IPS-NIHi11 (cell line): ENCODE results near the gene HDAC7.
"Not testable (repeated sequence)": the region's sequence is repeated elsewhere in the genome, so short reads cannot be mapped to it uniquely, and the experiment has no call there.

Experiments
- DNase-seq: peaks from one replicate; pipeline ENCODE4 v3.0.0; 2012; ENCODE audit warnings: mixed read lengths, low spot score

HDAC7 gene

DNA sequence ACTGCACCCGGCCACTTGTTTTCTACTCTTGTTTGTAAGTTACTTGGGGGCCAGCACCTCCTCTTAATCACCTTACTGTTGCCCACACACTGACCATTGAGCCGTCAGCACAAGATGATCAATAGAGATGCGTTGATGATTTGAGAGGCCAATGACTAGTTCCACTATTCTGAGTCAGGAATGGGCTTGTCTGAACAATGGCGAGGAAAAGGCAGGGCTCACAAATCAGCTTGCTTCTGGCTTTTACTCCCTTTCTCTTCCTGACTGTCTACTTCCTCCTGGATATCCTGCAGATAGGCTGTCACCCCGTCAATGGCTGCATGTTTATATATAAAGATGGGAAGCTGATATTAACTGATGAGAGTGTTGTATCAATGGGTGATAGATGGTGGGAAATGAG is 29.1 kb upstream of the HDAC7 start:
- no peak for DNase-seq

DNA sequence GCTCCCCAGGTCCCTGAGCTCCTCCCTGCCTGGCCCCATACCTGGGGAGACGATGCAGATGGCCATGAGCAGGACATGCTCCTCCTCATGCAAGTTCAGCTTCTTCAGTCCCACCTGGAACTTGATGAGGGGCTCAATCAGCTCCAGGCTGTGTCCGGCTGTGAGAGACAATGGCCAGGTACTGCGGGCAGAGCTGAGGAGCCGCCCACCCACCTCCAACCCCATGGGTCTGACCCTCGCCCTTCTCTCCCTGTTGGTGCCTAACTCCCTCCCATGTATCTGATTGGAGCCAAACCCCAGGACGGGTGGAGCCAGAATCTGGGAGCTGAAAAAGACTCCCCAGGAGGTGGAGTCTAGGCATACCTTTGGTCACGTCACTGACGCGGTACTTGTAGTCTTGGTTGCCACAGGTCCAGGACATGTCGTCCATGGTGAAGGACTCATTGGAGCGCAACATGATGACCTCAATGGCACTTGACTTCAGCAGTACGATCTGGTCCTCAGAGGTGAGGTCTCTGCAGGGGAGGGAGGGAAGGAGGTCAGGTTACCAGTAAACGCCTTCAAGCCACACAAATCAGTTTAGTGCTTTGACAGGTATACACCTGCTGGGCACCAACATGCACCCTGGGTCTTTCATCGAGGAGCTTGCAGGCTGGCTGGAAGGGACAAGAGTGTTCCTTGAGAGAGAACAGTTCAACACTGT is 26.7 kb upstream of the HDAC7 start:
- peak; percentile 70 for DNase-seq

DNA sequence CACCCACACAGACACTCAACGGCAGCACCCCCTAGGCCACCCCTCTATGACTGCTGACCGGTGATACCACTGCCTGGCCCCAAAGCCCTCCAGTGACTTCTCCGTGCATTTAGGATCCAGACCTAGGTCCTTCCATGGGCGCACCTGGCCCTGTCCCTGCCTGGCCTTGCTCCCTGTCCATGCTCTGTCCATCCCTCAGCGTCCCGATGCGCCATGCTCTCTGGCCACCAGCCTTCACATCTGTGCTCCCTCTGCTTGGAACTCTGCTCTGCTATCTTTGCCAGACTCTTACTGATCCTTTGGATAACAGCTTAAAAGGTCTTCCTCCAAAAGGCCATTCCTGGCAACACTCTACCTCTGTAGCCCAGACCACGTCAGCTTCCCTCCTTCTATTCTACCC is 25.4 kb upstream of the HDAC7 start:
- DNase-seq: no peak

DNA sequence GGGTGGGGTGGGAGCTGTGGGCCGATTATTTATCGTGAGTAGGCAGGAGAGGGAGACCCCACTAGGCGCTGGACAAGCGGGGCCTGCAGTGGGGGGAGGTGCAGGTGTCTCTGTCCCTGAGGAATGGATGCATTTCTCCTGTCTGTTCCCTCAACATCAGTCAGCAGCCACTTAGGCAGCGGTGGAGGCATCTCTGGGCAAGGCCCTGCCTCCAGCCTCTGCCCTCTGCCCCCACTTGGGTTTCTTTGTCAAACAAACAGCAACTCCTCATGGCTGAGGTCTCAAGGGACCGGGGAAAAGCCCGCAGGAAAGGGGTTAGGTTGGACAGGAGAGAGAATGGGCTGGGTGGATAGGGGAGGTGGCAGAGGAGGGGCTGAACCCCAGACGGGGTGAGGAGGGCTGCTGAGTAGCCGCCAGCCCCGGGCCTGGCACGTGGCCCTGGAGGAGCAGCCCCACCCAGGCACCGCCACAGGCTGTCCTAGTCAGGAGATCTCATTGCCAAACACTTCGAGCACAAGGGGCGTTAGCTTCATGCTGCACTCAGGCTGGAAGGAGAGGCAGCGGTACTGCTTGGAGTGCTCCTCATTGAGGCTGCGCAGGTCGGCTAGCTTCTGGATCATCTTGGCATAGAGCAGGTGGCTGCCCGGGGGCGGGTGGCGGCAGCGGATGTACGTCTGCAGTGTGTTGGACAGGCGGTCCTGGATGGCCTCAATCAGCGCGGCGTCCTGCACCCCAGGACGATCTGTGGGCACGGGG is 24.7 kb upstream of the HDAC7 start:
- no peak for DNase-seq

DNA sequence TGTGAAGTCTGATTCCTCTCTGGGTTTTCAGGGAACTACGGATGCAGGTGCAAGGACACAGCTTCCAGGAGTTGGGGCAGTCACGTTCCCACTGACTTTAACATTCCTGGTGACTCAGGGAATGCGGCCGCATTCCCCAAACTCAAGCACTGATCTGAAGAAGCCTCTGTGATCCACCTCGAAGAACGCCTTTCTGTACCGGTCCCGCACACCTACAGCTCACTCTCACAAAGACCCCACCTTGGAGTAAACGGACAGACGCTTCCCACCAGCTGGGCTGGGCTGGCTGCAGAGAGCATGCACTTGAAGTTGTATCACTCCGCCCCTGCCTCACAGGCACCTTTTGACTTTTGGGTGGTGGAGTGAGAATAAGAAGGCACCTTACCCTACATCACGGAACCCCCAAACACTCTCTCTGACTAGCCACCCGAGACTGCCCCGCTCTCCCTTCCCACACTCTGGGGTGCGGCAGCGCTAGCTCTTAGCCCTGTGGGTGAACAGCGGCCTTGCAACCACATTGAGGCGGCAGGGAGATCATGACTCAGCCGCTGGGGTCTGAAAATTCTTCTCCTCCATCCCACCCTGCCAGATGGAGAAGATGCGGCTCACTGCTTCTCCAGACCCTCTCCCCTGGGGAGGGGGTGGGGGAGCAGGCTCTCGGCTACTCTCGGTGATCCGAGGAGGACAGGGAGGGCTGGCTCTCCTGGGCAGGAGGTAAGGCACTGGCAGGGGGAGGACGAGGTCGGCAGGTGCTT is 23.7 kb upstream of the HDAC7 start:
- no peak for DNase-seq

DNA sequence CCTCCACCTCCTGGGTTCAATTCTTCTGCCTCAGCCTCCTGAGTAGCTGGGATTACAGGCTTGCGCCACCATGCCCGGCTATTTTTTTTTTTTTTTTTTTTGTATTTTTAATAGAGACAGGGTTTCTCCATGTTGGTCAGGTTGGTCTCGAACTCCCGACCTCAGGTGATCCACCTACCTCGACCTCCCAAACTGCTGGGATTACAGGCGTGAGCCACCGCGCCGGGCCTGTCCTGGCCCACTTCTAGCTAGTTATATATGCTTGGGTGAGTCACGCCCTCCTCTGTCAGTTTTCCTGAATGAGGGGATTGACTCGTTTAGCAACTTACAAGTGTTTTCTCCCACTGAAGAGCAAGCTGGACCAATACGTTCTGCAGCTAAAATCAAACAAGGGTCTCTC is 22.8 kb upstream of the HDAC7 start:
- not testable (repeated sequence) for DNase-seq

DNA sequence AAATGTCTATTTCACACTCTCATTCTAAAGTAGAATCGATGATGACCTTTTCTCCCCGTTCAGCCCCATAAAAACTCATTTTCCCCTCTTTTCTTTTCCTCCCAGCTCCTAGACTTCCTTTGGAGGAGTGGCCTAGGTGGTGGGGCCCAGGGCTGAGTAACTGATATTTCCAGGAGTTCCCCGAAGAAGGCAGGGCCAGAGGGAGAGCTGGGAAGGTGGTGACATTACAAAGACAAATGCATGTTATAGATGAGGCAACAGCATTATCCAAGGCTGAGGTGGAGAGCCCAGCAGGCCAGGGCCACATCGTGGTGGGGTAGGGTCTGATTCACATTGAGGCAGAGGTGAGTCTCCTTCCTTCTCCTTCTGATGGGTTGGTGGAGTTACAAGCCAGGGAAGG is 22.2 kb upstream of the HDAC7 start:
- no peak for DNase-seq

DNA sequence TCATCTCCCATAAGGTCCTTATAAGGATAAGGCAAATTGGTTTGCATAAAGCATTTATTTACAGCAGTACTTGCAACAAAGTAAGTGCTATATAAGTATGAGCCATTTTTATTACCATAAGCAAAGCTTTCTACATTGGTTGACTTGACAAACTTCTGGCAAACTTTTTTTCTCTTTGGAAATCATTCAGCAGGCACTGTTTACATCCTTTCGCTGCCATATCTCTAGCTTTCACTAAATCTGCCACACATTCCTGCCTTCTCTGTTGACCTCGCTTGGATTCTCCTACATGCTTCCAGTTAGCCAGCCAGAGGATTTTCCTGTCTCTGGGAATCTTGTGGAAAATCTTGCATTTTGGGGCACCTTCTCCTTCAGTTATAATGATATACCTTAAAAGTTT is 21.8 kb upstream of the HDAC7 start:
- no peak for DNase-seq

DNA sequence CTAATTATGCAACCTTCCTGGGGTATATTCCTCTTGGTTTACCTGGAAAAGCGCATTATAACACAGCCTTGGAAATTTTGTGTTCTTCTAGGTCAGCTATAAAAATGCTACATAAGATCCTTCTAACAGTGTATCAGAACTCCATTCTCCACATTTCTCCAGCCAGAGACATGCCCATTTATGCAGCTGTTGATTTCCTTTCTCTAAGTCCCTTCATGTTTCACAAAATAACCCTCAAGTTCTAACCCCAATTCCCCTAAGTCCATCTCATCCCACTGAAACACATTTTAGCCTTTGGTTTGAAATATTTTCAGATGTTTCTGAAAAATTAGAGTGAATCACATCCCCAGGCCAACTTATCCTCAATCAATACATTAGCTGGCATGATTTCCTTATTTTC is 20.9 kb upstream of the HDAC7 start:
- no peak for DNase-seq

DNA sequence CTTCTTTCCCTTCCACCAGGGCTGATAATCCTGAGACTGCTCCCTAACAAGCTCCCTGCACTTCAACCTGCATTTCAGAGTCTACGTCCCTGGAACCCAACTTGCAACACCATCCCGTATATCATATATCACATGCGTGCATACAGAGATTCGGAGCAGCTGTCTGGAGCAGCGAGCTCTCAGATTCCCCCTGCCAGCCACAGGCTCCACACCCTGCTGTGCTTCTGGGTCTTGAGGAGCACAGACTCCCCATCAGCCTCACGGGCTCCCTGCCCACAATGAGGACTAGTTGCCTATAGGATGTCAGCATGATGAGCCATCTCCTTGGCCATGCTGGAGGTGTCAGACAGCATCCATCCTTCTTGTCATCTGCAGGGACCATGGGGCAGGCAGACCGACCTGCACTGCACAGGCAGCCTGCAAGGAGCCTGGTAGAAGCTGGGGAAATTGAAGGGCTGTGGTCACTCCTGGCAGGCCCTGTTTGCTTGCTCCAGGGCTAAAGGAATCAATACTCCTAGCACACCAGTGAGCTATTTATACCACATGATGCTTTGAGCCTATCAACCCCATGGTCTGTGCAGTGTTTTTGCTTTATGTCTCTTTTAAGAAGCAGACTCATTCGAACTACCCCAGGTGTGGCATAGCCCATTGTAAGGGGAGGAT is 19.6 kb upstream of the HDAC7 start:
- DNase-seq: no peak

DNA sequence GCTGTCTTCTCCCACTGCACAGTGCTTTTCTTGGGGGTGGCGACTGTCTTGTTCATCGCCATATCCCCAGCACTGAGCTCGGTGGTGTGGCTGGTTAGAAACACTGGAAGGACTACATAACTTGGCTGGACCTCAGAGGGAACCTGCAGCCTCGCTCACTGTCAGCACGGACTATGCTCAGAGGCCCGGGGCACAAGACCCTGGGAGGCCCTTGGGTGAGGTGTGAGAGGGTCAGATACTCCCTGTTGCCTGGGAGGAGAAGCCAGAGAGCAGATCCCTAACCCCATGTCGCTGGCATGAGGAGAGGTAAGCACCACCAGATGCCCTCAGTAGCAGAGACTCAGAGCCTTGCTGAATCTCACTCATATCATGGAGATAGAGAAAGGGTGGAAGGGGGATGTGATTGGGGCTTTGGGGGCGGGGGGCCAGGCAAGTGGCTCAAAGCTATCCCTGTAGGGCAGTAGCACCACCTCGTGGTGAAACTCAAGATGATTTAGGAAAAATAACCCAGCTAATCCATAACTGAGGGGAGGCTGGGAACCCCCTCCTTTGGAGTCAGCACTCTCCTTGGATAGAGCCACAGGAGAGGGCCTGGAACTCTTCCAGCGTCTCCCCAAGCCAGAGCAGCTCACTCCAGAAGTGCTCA is 18.7 kb upstream of the HDAC7 start:
- peak; percentile 75 for DNase-seq

DNA sequence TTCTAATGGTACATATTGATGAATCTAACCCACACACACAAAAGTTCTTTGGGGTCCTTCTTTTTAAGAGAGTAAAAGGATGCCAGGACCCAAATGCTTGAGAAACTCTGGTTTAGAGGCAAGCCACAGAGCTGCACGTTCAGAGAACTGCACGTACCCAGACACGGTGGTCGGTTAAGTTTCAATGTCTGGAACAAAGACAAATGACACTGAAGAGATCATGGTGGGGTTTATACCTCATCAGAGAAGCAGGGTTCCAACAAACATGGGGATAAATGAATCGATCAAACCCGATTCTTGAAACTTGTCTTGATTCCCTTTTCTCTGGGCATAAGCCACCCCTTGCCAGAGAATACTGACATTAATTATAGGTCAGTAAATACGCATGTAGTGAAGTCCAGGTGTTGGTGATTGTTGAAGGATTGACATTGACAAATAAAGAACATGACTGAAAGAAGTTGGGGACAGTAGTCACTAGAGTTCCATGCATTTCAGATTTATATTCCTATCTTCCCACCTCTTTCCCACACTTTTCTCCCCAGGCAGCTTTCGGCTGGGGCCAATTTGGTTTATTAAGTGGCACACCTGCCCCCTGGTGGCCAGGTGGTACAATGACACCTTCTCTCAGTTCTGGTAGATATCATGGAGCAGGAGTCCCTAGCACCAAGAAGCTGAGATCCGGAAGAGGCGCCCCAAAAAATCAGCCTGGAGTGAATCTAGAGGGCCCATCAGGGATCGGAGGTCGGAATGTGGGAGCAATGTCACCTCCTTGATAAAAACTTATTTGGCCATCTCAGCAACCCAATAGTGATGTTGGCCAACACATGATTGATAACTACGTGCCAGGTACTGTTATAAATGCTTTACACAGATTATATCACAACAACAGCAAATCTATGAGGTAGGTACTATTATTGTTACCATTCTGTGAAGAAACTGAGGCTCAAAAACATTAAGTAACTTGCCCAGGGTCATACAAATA is 17.8 kb upstream of the HDAC7 start:
- DNase-seq: peak; percentile 82

DNA sequence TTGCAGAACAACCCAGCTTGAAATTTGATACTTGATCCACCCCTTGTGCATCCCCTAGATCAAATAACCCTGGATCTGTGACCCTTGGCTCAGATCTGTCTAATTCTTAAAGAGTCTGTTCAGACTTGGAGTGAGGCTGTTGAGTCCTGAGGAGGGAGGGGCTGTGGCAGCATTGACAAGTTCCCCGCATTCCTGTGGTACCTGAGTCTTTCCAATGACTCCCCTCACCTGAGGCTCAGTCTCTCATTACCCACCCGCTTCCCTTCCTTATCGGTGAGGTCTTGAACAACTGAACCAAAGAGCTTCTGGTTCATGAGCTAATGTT is 16.1 kb upstream of the HDAC7 start:
- DNase-seq: no peak

DNA sequence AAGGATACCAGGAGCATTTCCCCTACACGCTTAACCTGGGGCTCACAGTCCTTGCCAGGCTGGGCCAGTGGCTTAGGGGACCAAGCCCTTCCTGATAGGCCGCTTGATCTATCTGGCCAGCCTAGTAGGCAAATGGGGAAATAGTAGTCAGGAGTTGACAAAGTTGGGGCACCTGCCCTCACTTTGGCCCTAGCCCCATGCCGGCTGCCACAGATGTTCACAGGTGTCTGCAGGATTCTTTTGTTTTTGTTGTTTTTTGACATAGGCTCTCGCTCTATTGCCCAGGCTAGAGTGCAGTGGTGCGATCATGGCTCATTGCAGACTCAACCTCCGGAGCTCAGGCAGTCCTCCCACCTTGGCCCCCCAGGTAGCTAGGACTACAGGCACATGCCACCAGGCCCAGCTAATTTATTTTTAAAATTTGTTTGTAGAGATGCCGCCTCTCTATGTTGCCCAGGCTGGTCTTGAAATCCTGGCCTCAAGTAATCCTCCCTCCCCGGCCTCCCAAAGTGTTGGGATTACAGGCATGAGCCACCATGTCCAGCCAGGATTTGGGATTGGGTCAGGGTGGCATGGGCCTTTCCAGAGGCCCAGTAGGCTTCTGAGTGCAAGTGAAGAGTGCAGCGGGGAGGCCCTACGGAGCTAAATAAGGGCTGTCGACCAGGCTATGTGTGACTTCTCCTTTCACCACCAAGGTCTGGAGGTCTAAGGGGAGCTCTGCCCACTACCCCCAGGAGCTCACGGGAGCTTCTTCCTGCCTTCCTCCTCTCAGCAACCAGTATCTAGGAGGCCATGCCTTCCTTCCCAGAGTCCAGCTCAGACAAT is 15.5 kb upstream of the HDAC7 start:
- no peak for DNase-seq

DNA sequence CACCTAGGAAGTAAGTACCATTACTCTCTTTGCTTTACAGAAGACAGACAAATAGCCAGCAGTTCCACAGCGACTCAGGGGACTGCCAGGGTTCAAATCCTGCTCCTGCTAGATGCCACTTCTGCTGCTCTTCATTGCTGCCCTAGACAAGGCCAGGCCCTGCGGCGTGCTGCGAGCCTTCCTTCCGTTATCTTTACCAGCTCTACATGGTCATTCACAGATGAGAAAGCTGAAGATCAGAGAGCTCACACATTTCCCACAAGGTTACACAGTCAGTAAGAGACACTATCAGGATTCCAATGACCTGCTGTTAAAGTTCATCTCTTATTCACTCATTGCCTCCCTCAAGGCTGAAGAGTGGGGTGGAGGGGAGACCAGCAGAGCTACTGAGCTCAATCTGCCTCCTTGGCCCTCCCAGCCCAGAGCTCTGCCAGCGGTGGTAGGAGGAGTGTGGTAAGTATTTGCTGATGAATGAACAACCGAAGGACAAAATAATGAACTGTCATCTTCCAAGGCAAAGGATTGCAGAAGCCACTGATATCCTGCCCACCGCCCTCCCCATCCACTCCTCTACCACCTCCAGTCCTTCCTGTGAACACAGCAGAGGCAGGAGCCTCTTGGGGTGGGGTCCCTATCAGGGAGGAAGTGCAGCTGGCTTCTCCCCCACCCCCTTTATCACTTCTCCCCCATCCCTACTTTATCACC is 14.6 kb upstream of the HDAC7 start:
- no peak for DNase-seq

DNA sequence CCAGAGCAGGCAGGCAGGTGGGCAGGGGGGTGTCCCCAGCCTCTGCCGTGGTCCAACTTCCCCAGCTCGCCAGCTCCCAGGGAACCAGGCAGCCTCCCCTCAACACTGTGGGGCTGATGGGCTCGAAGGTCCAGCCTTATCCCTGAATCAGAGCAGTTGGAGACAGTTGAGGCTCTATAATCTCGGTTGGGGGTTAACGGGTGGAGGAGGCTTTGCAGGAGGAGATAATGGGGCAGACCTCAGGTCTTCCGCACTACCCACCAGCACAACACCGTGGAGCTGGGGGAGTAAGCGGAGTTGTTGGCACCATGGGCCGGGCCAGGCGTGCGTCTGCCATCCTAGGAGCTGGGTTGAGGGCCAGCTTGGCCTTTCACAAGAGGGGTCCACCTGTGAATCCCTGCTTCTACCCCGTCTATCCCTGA is 13.9 kb upstream of the HDAC7 start:
- no peak for DNase-seq

DNA sequence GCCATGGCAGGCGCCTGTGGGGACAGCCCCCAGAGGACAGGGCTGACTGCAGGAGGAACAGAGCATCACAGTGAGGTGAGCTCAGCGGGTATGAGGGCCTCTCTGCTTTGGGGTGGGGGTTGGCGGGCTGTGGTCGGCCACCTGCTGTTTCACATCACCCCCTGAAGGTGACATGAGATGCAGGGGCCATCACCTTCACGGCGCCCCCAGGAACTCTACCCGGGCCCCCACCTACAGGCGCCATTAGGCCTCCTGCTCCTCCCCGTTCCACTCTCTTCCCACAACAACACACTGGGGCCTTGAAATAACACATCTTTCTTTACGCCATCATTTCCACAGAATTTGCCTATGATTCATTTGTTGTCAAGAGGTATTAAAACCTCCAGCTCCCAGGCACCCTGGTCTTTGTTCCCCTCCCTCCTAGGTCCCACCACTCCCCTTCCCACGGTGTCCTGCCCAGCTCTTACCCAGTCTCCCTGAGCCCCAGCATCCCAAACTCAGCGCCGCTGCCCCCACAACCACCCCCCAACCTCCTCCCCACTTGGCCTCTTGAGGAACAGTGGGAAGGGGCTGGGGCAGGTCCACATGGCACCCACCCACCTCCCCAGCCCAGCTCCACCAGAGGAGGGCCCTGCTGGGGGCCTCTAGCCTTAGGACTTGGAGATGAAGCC is 12.7 kb upstream of the HDAC7 start:
- DNase-seq: no peak

DNA sequence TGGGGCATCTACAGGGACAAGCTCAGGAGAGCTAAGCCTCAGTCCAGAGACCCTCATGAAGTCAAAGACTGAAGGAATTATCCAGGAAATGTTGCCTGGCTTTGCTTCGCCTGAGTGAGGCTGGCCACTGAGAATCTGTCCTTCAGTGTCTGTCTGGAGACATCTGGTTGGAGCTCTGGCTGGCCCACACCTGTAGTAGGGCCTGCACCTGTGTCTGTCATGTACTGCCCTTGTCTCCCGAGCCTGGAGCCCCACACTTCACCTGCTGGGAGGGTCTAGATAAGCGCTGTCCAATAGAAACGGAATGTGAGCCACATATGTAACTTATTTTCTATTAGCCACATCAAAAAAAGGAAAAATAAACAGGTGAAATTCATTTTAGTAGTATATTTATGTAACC is 9.9 kb upstream of the HDAC7 start:
- no peak for DNase-seq

DNA sequence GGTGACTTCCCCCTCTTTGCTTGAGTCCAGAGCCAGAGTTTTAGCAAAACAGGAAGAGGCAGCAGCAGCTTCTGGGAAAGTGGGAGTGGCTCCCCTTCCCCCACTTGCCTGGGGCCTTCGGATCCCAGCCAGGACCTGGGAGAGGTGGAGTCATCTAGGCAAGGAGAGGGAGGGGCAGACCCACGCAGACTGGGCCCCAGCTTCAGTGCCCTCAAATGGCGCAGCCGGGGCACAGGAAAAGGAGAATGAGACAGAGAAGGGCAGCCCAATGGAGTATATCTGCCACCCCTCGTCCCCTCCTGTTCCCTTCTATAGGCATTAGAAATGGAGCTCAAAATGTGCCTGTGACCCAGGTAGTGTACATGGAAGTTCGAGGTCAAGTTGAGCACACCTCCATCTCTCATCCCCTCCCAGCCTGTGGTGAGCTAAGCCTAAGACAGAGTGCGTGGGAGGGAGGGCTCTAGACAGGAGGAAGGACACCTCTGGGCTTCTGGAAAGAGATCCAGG is 9.3 kb upstream of the HDAC7 start:
- peak; percentile 82 for DNase-seq
